H9 (cell line): ENCODE measurements around the gene MS4A14. TPM values are rescaled to one million over a fixed set of nuclear protein-coding genes. Genes with fewer than 3 reads are reported as not detected.

ENCODE experiments used
- DNase-seq: peaks from one replicate; pipeline ENCODE4 v3.0.0-alpha.2; 2017
- H2AFZ ChIP-seq: one replicate; pipeline ENCODE4 v1.6.1; 2013; ENCODE audit warnings: mild to moderate bottlenecking, low read length, control low read depth, moderate library complexity
- H2AK5ac ChIP-seq: 2 replicates; pipeline ENCODE4 v1.6.1; 2013; ENCODE audit warnings: low read length, control low read depth, mixed read lengths; ENCODE audit not compliant: insufficient read length
- H2BK120ac ChIP-seq: one replicate; pipeline ENCODE4 v1.6.1; 2013; ENCODE audit warnings: low read depth, mild to moderate bottlenecking, low read length, control low read depth, inconsistent platforms; ENCODE audit not compliant: poor library complexity, severe bottlenecking
- H2BK12ac ChIP-seq: 2 replicates; pipeline ENCODE4 v1.6.1; 2013; ENCODE audit warnings: low read length, control low read depth, mixed read lengths, low read depth; ENCODE audit not compliant: insufficient read length
- H2BK15ac ChIP-seq: 2 replicates; pipeline ENCODE4 v1.6.1; 2013; ENCODE audit warnings: low read depth, low read length, control low read depth
- H2BK20ac ChIP-seq: one replicate; pipeline ENCODE4 v1.6.1; 2013; ENCODE audit warnings: low read depth, mild to moderate bottlenecking, low read length, control low read depth, inconsistent platforms; ENCODE audit not compliant: poor library complexity, severe bottlenecking
- H2BK5ac ChIP-seq: 2 replicates; pipeline ENCODE4 v1.6.1; 2013; ENCODE audit warnings: low read length, control low read depth, mixed read lengths; ENCODE audit not compliant: insufficient read length
- H3K14ac ChIP-seq: 2 replicates; pipeline ENCODE4 v1.6.1; 2013; ENCODE audit warnings: low read length, control low read depth; ENCODE audit not compliant: insufficient read depth
- H3K18ac ChIP-seq: 2 replicates; pipeline ENCODE4 v1.6.1; 2013; ENCODE audit warnings: low read depth, mild to moderate bottlenecking, mixed read lengths, low read length, control low read depth; ENCODE audit not compliant: insufficient read length
- H3K23ac ChIP-seq: 2 replicates; pipeline ENCODE4 v1.6.1; 2013; ENCODE audit warnings: low read length, control low read depth, mixed read lengths, low read depth; ENCODE audit not compliant: insufficient read length
- H3K23me2 ChIP-seq: 2 replicates; pipeline ENCODE4 v1.6.1; 2013; ENCODE audit warnings: low read depth, mild to moderate bottlenecking, mixed read lengths, low read length, control low read depth; ENCODE audit not compliant: insufficient read length, poor library complexity, severe bottlenecking
- H3K27ac ChIP-seq: 2 replicates; pipeline ENCODE4 v1.5.1; 2013; ENCODE audit warnings: low read length, control low read depth, mixed read lengths, low read depth; ENCODE audit not compliant: insufficient read length
- H3K27me3 ChIP-seq: 2 replicates; pipeline ENCODE4 v1.6.1; 2013; ENCODE audit warnings: low read length, control low read depth, inconsistent platforms; ENCODE audit not compliant: insufficient read depth
- H3K4ac ChIP-seq: 2 replicates; pipeline ENCODE4 v1.6.1; 2013; ENCODE audit warnings: low read depth, mild to moderate bottlenecking, control low read depth, inconsistent platforms, low read length, moderate library complexity
- H3K4me1 ChIP-seq: 2 replicates; pipeline ENCODE4 v1.6.1; 2013; ENCODE audit warnings: low read length, control low read depth, inconsistent platforms; ENCODE audit not compliant: insufficient read depth
- H3K4me2 ChIP-seq: 2 replicates; pipeline ENCODE4 v1.6.1; 2013; ENCODE audit warnings: low read length, control low read depth, mixed read lengths; ENCODE audit not compliant: insufficient read length, insufficient read depth
- H3K56ac ChIP-seq: 2 replicates; pipeline ENCODE4 v1.6.1; 2013; ENCODE audit warnings: low read depth, mild to moderate bottlenecking, mixed read lengths, low read length, control low read depth; ENCODE audit not compliant: insufficient read length
- H3K79me1 ChIP-seq: 2 replicates; pipeline ENCODE4 v1.6.1; 2013; ENCODE audit warnings: low read depth, mild to moderate bottlenecking, moderate library complexity, low read length, control low read depth, inconsistent platforms; ENCODE audit not compliant: insufficient read depth, poor library complexity, severe bottlenecking
- H3K79me2 ChIP-seq: 2 replicates; pipeline ENCODE4 v1.6.1; 2013; ENCODE audit warnings: low read length, control low read depth, inconsistent platforms; ENCODE audit not compliant: insufficient read depth
- H3K9ac ChIP-seq: 2 replicates; pipeline ENCODE4 v1.6.1; 2013; ENCODE audit warnings: low read length, control low read depth, mixed read lengths; ENCODE audit not compliant: insufficient read length; ENCODE audit errors: extremely low read depth
- H3K9me3 ChIP-seq: one replicate; pipeline ENCODE4 v1.6.1; 2013; ENCODE audit warnings: low read depth, low read length, inconsistent platforms; ENCODE audit not compliant: control insufficient read depth
- H3T11ph ChIP-seq: one replicate; pipeline ENCODE4 v1.6.1; 2013; ENCODE audit warnings: mild to moderate bottlenecking, low read length, control low read depth, inconsistent platforms
- H4K20me1 ChIP-seq: one replicate; pipeline ENCODE4 v1.6.1; 2013; ENCODE audit not compliant: control insufficient read depth, insufficient read length, insufficient read depth
- H4K5ac ChIP-seq: 2 replicates; pipeline ENCODE4 v1.6.1; 2013; ENCODE audit warnings: low read depth, mild to moderate bottlenecking, mixed read lengths, low read length, control low read depth; ENCODE audit not compliant: insufficient read length
- H4K8ac ChIP-seq: replicated peaks from 2 replicates; pipeline ENCODE4 v1.6.1; 2013; ENCODE audit warnings: low read length, control low read depth, mixed read lengths, low read depth; ENCODE audit not compliant: insufficient read length
- H4K91ac ChIP-seq: 2 replicates; pipeline ENCODE4 v1.6.1; 2013; ENCODE audit warnings: low read depth, mild to moderate bottlenecking, moderate library complexity, mixed read lengths, low read length, control low read depth; ENCODE audit not compliant: insufficient read length
- H3K27ac Mint-ChIP-seq, 3 experiments: 2 replicates in 2 of 3; 3 replicates in 1 of 3; pipeline ENCODE4 v1.8.0; 2020 to 2021; ENCODE audit warnings: mixed read lengths in 3 of 3, mild to moderate bottlenecking in 1 of 3, moderate library complexity in 1 of 3
- H3K27me3 Mint-ChIP-seq: 2 replicates; pipeline ENCODE4 v1.8.0; 2021; ENCODE audit warnings: low read depth, mild to moderate bottlenecking, moderate library complexity, mixed read lengths
- H3K36me3 Mint-ChIP-seq, 3 experiments: 2 replicates in 2 of 3; 3 replicates in 1 of 3; pipeline ENCODE4 v1.8.0; 2020 to 2021; ENCODE audit warnings: low read depth in 3 of 3, mixed read lengths in 3 of 3; ENCODE audit not compliant: insufficient read depth in 1 of 3
- H3K4me1 Mint-ChIP-seq, 2 experiments: 2 replicates each; pipeline ENCODE4 v1.8.0; 2020; ENCODE audit warnings: mixed read lengths in 2 of 2
- H3K4me3 Mint-ChIP-seq, 2 experiments: 2 replicates in 1 of 2; 3 replicates in 1 of 2; pipeline ENCODE4 v1.8.0; 2020 to 2021; ENCODE audit warnings: mild to moderate bottlenecking in 2 of 2, mixed read lengths in 2 of 2, moderate library complexity in 1 of 2
- H3K9me3 Mint-ChIP-seq, 2 experiments: 2 replicates in 1 of 2; 3 replicates in 1 of 2; pipeline ENCODE4 v1.8.0; 2020; ENCODE audit warnings: mild to moderate bottlenecking in 2 of 2, mixed read lengths in 2 of 2, moderate library complexity in 1 of 2
- CTCF ChIP-seq: fragments of 200-600 bp; sonication (generic); conservative IDR thresholded peaks from 3 replicates; pipeline ENCODE4 v1.8.0; 2021; ENCODE audit warnings: antibody characterized with exemption, mild to moderate bottlenecking
- total RNA-seq: library from RNA; stranded (reverse); gene quantifications from 2 replicates; pipeline ENCODE4 v1.2.1, GENCODE V29; 2021

MS4A14 gene
- total RNA-seq, 1 experiment from 2014 or later = not detected

GRCh38 chr11:60454212-60454611, 58.0 kb downstream of the MS4A14 start:
- Histone ChIP-seq H3K23ac (no peak overlapping the region), H3K18ac (no peak overlapping the region), H3K14ac (no peak overlapping the region), H4K91ac (no peak overlapping the region), H2BK12ac (no peak overlapping the region), H4K8ac (no peak overlapping the region), H3K4me2 (no peak overlapping the region), H3K9ac (no peak overlapping the region), H3K79me1 (no peaks in the 10 kb centered on the region), H2AK5ac (no peak overlapping the region), H3K79me2 (no peaks in the 10 kb centered on the region), H4K20me1 (no peaks in the 10 kb centered on the region), H3K4me1 (no peaks in the 10 kb centered on the region), H3K23me2 (no peaks in the 10 kb centered on the region), H3K9me3 (no peaks in the 10 kb centered on the region), H2BK120ac (no peak overlapping the region), H4K5ac (no peak overlapping the region), H3K27me3 (no peaks in the 10 kb centered on the region), H3T11ph (no peak overlapping the region), H2BK20ac (no peak overlapping the region), H3K27ac (no peak overlapping the region), H2AFZ (no peak overlapping the region), H2BK15ac (no peak overlapping the region), H2BK5ac (no peak overlapping the region), H3K4ac (no peak overlapping the region), H3K56ac (no peak overlapping the region)
- TF ChIP-seq CTCF = no peak
- no peak for DNase-seq
- Mint-ChIP-seq H3K27me3 (peaks cover 5% of the 10 kb centered on the region), H3K4me3 (no peak overlapping the region), H3K27ac (no peak overlapping the region), H3K4me1 (0 out of 4 replicates have a peak, but pooled peaks cover 0 to 2% of the 10 kb centered on the region in 2 experiments), H3K36me3 (peaks cover 4 to 9% (median 7%) of the 10 kb centered on the region in 3 experiments; a peak in 6 of 7 replicates), H3K9me3 (peaks cover 13 to 16% of the 10 kb centered on the region in 2 experiments)
